Brain microvascular endothelial cell (primary cell): Measurements from ENCODE around the gene ITGA8.
A peak's percentile ranks its signal among the peaks of the same experiment; 100 is the strongest.

ENCODE experiments used
- DNase-seq: peaks from one replicate; pipeline ENCODE4 v3.0.0-alpha.2; 2020
- H3K27ac ChIP-seq: fragments of 250-450 bp; sonication (Bioruptor Pico); 2 replicates; pipeline ENCODE4 v1.5.1; 2020; ENCODE audit warnings: mild to moderate bottlenecking, moderate library complexity
- H3K27me3 ChIP-seq: fragments of 250-450 bp; sonication (Bioruptor Pico); replicated peaks from 2 replicates; pipeline ENCODE4 v1.5.1; 2020; ENCODE audit warnings: mild to moderate bottlenecking
- H3K36me3 ChIP-seq: fragments of 250-450 bp; sonication (Bioruptor Pico); replicated peaks from 2 replicates; pipeline ENCODE4 v1.5.1; 2020; ENCODE audit warnings: mild to moderate bottlenecking
- H3K4me3 ChIP-seq: 2 replicates; pipeline ENCODE4 v1.5.1; 2011; ENCODE audit warnings: low read depth, mild to moderate bottlenecking, control low read depth, low read length, moderate library complexity
- CTCF ChIP-seq: IDR thresholded peaks from 2 replicates; pipeline ENCODE4 v1.5.1; 2011; ENCODE audit warnings: low read depth, mild to moderate bottlenecking, moderate library complexity, low read length, control low read depth, inconsistent platforms; ENCODE audit errors: missing control alignments
- in situ Hi-C: cut with HindIII; loops from 2 replicates; pipeline ENCODE4 v1.10.0; 2017; ENCODE audit warnings: low sequenced_read_pairs, low pct_ligation_motif_present

Gene ITGA8

GRCh38 chr10:15658069-15658702 is 61.5 kb downstream of the ITGA8 start:
- H3K4me3 ChIP-seq: no peak overlapping the region

GRCh38 chr10:15652757-15653156 is 67.0 kb downstream of the ITGA8 start:
- TF ChIP-seq CTCF: no peak
- Histone ChIP-seq H3K4me3 (no peak overlapping the region), H3K27ac (no peak overlapping the region), H3K27me3 (no peaks in the 10 kb centered on the region), H3K36me3 (no peaks in the 10 kb centered on the region)
- no peak for DNase-seq
- in situ Hi-C loops: no loop called here

More at GRCh38 chr10:15658069-15658702, 61.5 kb downstream of the ITGA8 start:
- Histone ChIP-seq H3K36me3 (no peaks in the 10 kb centered on the region), H3K27ac (no peak overlapping the region), H3K27me3 (no peaks in the 10 kb centered on the region)
- in situ Hi-C loops: no loop called here
- TF ChIP-seq CTCF: no peak
- no peak for DNase-seq

- H3K27ac ChIP-seq: no peak overlapping the region
- in situ Hi-C loops: no loop called here
- H3K27me3 ChIP-seq: no peaks in the 10 kb centered on the region
- TF ChIP-seq CTCF: no peak
- no peak overlapping the region for H3K4me3 ChIP-seq
- DNase-seq: no peak
- no peaks in the 10 kb centered on the region for H3K36me3 ChIP-seq
Measured at GRCh38 chr10:15652117-15652516, 67.6 kb downstream of the ITGA8 start.

- H3K36me3 ChIP-seq: no peaks in the 10 kb centered on the region
- no peak overlapping the region for H3K27ac ChIP-seq
- H3K4me3 ChIP-seq: no peak overlapping the region
- in situ Hi-C loops: no loop called here
- TF ChIP-seq CTCF: no peak
- H3K27me3 ChIP-seq: no peaks in the 10 kb centered on the region
- DNase-seq: no peak
Measured at GRCh38 chr10:15651175-15651574, 68.5 kb downstream of the ITGA8 start.

GRCh38 chr10:15642095-15642494 is 77.6 kb downstream of the ITGA8 start:
- in situ Hi-C loops: no loop called here
- TF ChIP-seq CTCF: no peak
- H3K4me3 ChIP-seq: no peak overlapping the region
- peak; percentile 13 for DNase-seq
- H3K27me3 ChIP-seq: no peaks in the 10 kb centered on the region
- H3K27ac ChIP-seq: no peak overlapping the region
- H3K36me3 ChIP-seq: no peaks in the 10 kb centered on the region

GRCh38 chr10:15640536-15641085 is 79.1 kb downstream of the ITGA8 start:
- in situ Hi-C loops: no loop called here
- no peaks in the 10 kb centered on the region for H3K27me3 ChIP-seq
- DNase-seq: no peak
- no peak for TF ChIP-seq CTCF
- H3K4me3 ChIP-seq: no peak overlapping the region
- H3K36me3 ChIP-seq: no peaks in the 10 kb centered on the region
- H3K27ac ChIP-seq: no peak overlapping the region
